ENCODE measurements around the gene BTBD6.
A peak's percentile ranks its signal among the peaks of the same experiment; 100 is the strongest.
"Not testable (repeated sequence)": the region's sequence is repeated elsewhere in the genome, so short reads cannot be mapped to it uniquely, and the experiment has no call there.

Gene BTBD6

GRCh38 chr14:105283899-105284298 lies 35.6 kb downstream of the BTBD6 start:
- Histone ChIP-seq H3K36me3 (ENCODE audit: control insufficient read depth, insufficient read depth, low read length) (peaks cover 3% of the 10 kb centered on the region), H3K27me3 (ENCODE audit: control insufficient read depth, insufficient read depth, low read length) (no peaks in the 10 kb centered on the region), H3K9ac (ENCODE audit: low read length) (no peak overlapping the region), H3K27ac (ENCODE audit: low read depth, low read length) (no peak overlapping the region), H3K4me1 (ENCODE audit: control insufficient read depth, insufficient read depth, low read length) (no peaks in the 10 kb centered on the region), H3K4me3 (ENCODE audit: low read length) (no peak overlapping the region)

GRCh38 chr14:105285174-105285573 lies 36.8 kb downstream of the BTBD6 start:
- H3K27me3 ChIP-seq (ENCODE audit: control insufficient read depth, insufficient read depth, low read length), result no peaks in the 10 kb centered on the region
- H3K4me3 ChIP-seq (ENCODE audit: low read length), result no peak overlapping the region
- H3K9ac ChIP-seq (ENCODE audit: low read length), result no peak overlapping the region
- H3K27ac ChIP-seq (ENCODE audit: low read depth, low read length), result no peak overlapping the region
- peaks cover 3% of the 10 kb centered on the region for H3K36me3 ChIP-seq (ENCODE audit: control insufficient read depth, insufficient read depth, low read length)
- H3K4me1 ChIP-seq (ENCODE audit: control insufficient read depth, insufficient read depth, low read length), result no peaks in the 10 kb centered on the region

GRCh38 chr14:105286759-105287144 lies 38.4 kb downstream of the BTBD6 start:
- H3K9ac ChIP-seq (ENCODE audit: low read length), result no peak overlapping the region

GRCh38 chr14:105287249-105288102 lies 39.1 kb downstream of the BTBD6 start:
- Histone ChIP-seq H3K36me3 (ENCODE audit: control insufficient read depth, insufficient read depth, low read length) (peaks cover 3% of the 10 kb centered on the region), H3K4me1 (ENCODE audit: control insufficient read depth, insufficient read depth, low read length) (no peaks in the 10 kb centered on the region), H3K4me3 (ENCODE audit: low read length) (no peak overlapping the region), H3K27ac (ENCODE audit: low read depth, low read length) (no peak overlapping the region), H3K9ac (ENCODE audit: low read length) (no peak overlapping the region), H3K27me3 (ENCODE audit: control insufficient read depth, insufficient read depth, low read length) (no peaks in the 10 kb centered on the region)

More at GRCh38 chr14:105286759-105287144, 38.4 kb downstream of the BTBD6 start:
- no peaks in the 10 kb centered on the region for H3K27me3 ChIP-seq (ENCODE audit: control insufficient read depth, insufficient read depth, low read length)
- H3K4me1 ChIP-seq (ENCODE audit: control insufficient read depth, insufficient read depth, low read length), result no peaks in the 10 kb centered on the region
- no peak overlapping the region for H3K4me3 ChIP-seq (ENCODE audit: low read length)
- H3K27ac ChIP-seq (ENCODE audit: low read depth, low read length), result no peak overlapping the region
- H3K36me3 ChIP-seq (ENCODE audit: control insufficient read depth, insufficient read depth, low read length), result peaks cover 3% of the 10 kb centered on the region

- not testable (repeated sequence) for H3K27ac ChIP-seq (ENCODE audit: low read depth, low read length); H3K4me1 ChIP-seq (ENCODE audit: control insufficient read depth, insufficient read depth, low read length); H3K36me3 ChIP-seq (ENCODE audit: control insufficient read depth, insufficient read depth, low read length); H3K9ac ChIP-seq (ENCODE audit: low read length); H3K4me3 ChIP-seq (ENCODE audit: low read length); H3K27me3 ChIP-seq (ENCODE audit: control insufficient read depth, insufficient read depth, low read length)
Observed at GRCh38 chr14:105288936-105289335, 40.6 kb downstream of the BTBD6 start.

- Histone ChIP-seq H3K27me3 (ENCODE audit: control insufficient read depth, insufficient read depth, low read length) (no peaks in the 10 kb centered on the region), H3K4me1 (ENCODE audit: control insufficient read depth, insufficient read depth, low read length) (peaks cover 5% of the 10 kb centered on the region), H3K9ac (ENCODE audit: low read length) (no peak overlapping the region), H3K36me3 (ENCODE audit: control insufficient read depth, insufficient read depth, low read length) (no peaks in the 10 kb centered on the region), H3K27ac (ENCODE audit: low read depth, low read length) (no peak overlapping the region), H3K4me3 (ENCODE audit: low read length) (no peak overlapping the region)
Observed at GRCh38 chr14:105290621-105291346, 42.5 kb downstream of the BTBD6 start.

GRCh38 chr14:105292826-105293711 lies 44.7 kb downstream of the BTBD6 start:
- Histone ChIP-seq H3K27ac (ENCODE audit: low read depth, low read length) (no peak overlapping the region), H3K9ac (ENCODE audit: low read length) (no peak overlapping the region)

GRCh38 chr14:105294142-105294597 lies 45.8 kb downstream of the BTBD6 start:
- peaks cover 5% of the 10 kb centered on the region for H3K4me1 ChIP-seq (ENCODE audit: control insufficient read depth, insufficient read depth, low read length)
- no peak overlapping the region for H3K27ac ChIP-seq (ENCODE audit: low read depth, low read length)
- H3K9ac ChIP-seq (ENCODE audit: low read length), result no peak overlapping the region
- H3K4me3 ChIP-seq (ENCODE audit: low read length), result no peak overlapping the region
- H3K27me3 ChIP-seq (ENCODE audit: control insufficient read depth, insufficient read depth, low read length), result no peaks in the 10 kb centered on the region
- H3K36me3 ChIP-seq (ENCODE audit: control insufficient read depth, insufficient read depth, low read length), result no peaks in the 10 kb centered on the region

More at GRCh38 chr14:105292826-105293711, 44.7 kb downstream of the BTBD6 start:
- no peaks in the 10 kb centered on the region for H3K36me3 ChIP-seq (ENCODE audit: control insufficient read depth, insufficient read depth, low read length)
- no peak overlapping the region for H3K4me3 ChIP-seq (ENCODE audit: low read length)
- peaks cover 5% of the 10 kb centered on the region for H3K4me1 ChIP-seq (ENCODE audit: control insufficient read depth, insufficient read depth, low read length)
- no peaks in the 10 kb centered on the region for H3K27me3 ChIP-seq (ENCODE audit: control insufficient read depth, insufficient read depth, low read length)

GRCh38 chr14:105297311-105297710 lies 49.0 kb downstream of the BTBD6 start:
- H3K4me3 ChIP-seq (ENCODE audit: low read length); H3K27ac ChIP-seq (ENCODE audit: low read depth, low read length); H3K27me3 ChIP-seq (ENCODE audit: control insufficient read depth, insufficient read depth, low read length); H3K9ac ChIP-seq (ENCODE audit: low read length); H3K36me3 ChIP-seq (ENCODE audit: control insufficient read depth, insufficient read depth, low read length): not testable (repeated sequence)
- H3K4me1 ChIP-seq (ENCODE audit: control insufficient read depth, insufficient read depth, low read length), result peaks cover 13% of the 10 kb centered on the region

- H3K4me1 ChIP-seq (ENCODE audit: control insufficient read depth, insufficient read depth, low read length), result peaks cover 8% of the 10 kb centered on the region
- H3K4me3 ChIP-seq (ENCODE audit: low read length), result peak overlapping the region; percentile 95
- H3K9ac ChIP-seq (ENCODE audit: low read length), result peak overlapping the region; percentile 7
- H3K27me3 ChIP-seq (ENCODE audit: control insufficient read depth, insufficient read depth, low read length), result no peaks in the 10 kb centered on the region
- H3K27ac ChIP-seq (ENCODE audit: low read depth, low read length), result peak overlapping the region; percentile 97
- no peaks in the 10 kb centered on the region for H3K36me3 ChIP-seq (ENCODE audit: control insufficient read depth, insufficient read depth, low read length)
Observed at GRCh38 chr14:105299654-105300541, 51.6 kb downstream of the BTBD6 start.

All from rectal smooth muscle tissue (tissue), 1 donor.